ENCODE data around the gene NPR1. TPM values are rescaled to one million over a fixed set of nuclear protein-coding genes. Genes with fewer than 3 reads are reported as not detected.

The NPR1 gene
- total RNA-seq, 2 experiments from 2014 or later, result not detected

DNA sequence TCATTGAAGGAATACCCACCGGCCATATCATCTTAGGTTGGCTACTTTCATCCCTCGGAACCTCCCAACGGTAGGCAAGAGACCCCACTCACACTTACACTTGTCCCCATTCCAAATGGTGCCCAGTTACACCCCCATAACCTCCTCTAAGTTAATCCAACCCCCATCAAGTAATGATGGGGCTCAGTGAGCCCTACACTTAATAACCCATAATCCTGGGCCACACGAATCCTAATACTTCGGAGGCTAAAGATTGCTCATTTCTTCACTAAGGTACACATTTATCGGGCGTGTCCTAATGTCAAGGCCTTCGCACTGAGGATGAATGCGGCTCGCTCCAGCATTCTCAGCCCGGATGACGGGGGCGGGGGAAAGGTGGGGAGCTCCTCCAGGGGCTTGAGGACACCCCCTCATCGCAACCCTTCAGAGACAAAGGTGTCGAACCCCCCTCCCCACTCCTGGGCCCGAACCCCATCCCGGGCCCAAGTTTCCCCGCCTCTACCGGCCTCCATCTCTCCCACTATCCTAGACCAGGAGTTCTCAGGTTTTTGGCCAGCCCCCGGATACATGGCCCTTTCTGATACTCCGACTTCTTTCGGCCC lies 8.1 kb upstream of the NPR1 start:
- POLR2A ChIA-PET, result interaction anchor here (0.9 to 1.0 kb wide), 3 partner anchors 11 to 37 kb away, joined by 3 to 4 read pairs (median 3); partner anchors contain the start of genes CHTOP and SNAPIN
- CTCF ChIA-PET, result interaction anchor here (0.6 kb wide), 1 partner anchor 9 kb away, joined by 3 read pairs; no protein-coding TSS in a partner anchor

DNA sequence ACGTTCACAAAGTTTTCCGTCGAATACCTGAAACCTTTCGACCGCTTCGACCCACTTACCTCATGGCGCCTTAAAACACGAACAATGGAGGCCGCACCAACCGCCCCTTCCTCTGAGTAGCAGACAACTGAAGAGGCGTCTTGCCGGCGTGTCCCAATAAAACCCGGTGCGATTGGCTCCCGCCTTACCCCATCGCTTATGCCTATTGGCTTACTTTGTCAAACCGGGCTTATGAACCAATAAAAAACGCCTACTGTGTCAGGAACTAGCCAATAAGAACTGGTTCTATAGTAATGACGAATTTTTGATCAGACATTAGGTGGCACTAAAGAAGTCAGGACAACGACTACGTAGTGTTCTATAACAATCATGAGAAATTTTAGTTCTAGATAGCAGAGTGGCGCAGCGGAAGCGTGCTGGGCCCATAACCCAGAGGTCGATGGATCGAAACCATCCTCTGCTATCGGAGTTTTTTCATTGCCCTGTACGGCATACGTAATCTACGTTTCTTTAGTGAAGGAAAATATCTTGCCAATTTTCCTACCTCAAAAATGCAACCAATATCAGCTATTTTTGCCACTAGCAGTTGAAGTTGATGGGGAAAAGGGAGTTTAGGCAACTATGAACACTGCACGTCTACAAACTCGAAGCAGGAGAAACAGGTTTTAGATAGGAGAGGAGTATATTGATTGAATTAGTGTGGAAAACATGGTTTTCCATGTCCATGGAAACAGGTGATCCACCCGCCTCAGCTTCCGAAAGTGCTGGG lies 7.4 kb upstream of the NPR1 start, which contains the start of gene ILF2:
Gene ILF2, minus strand, starts transcription at position 135 of the 769 bp plus-strand sequence. Its CDS starts 71 bp downstream, at position 64.
- ChIA-PET POLR2A (interaction anchor here (1.0 to 1.4 kb wide), 3 partner anchors 12 to 37 kb away, joined by 3 to 6 read pairs (median 3); partner anchors contain the start of genes CHTOP and SNAPIN), CTCF (interaction anchor here (1.0 to 2.2 kb wide), 4 partner anchors 10 to 316 kb away, joined by 3 to 7 read pairs (median 5); partner anchors contain the start of gene CHTOP)

DNA sequence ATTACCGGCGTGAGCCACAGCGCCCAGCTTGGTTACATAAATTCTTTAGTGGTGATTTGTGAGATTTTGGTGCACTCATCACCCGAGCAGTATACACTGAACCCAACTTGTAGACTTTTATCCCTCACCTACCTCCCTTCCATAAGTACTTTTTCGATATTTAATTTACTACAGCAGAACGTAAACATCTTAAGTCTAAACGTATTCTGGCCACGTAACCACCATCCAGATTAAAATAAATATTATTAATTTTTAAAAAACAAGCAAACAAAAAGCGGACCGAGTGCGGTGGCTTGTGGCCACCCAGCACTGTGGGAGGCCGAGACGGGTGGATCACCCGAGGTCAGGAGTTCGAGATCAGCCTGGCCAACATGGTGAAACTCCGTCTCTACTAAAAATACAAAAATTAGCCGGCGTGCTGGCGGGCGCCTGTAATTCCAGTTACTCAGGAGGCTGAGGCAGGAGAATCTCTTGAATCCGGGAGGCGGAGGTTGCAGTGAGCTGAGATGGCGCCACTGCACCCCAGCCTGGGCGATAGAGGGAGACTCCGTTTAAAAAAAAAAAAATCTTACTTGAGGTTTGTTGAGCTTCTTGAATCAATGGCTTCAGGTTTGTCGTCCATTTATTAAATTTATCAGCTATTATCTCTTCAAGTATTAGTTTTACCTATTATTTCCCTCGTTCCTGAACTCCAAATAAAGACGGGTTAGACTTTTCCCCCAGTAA lies 6.7 kb upstream of the NPR1 start:
- POLR2A ChIA-PET, result interaction anchor here (0.7 to 1.4 kb wide), 3 partner anchors 31 to 322 kb away, joined by 3 to 6 read pairs (median 4); partner anchors contain the start of gene CHTOP
- CTCF ChIA-PET, result interaction anchor here (0.6 to 2.2 kb wide), 6 partner anchors 9 to 315 kb away, joined by 3 to 7 read pairs (median 4); partner anchors contain the start of gene CHTOP

DNA sequence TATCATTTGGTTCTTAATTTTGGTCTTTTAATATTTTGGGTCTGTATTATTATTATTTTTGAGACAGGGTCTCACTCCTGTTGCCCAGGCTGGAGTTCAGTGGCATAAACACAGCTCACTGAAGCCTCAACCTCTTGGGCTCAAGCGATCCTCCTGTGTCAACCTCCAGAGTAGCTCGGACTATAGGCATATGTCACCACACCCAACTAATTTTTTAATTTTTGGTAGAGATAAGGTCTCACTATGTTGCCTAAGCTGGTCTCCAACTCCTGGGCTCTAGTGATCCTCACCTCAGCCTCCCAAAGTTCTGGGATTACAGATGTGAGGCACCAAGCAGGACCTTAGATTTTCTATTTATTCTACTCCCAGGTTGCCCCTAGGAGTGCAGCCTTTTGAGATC lies 5.0 kb upstream of the NPR1 start:
- ChIA-PET CTCF (interaction anchor here (0.7 to 1.6 kb wide), 5 partner anchors 14 to 589 kb away, joined by 3 to 4 read pairs (median 3); no protein-coding TSS in a partner anchor), POLR2A (no interaction called here)

DNA sequence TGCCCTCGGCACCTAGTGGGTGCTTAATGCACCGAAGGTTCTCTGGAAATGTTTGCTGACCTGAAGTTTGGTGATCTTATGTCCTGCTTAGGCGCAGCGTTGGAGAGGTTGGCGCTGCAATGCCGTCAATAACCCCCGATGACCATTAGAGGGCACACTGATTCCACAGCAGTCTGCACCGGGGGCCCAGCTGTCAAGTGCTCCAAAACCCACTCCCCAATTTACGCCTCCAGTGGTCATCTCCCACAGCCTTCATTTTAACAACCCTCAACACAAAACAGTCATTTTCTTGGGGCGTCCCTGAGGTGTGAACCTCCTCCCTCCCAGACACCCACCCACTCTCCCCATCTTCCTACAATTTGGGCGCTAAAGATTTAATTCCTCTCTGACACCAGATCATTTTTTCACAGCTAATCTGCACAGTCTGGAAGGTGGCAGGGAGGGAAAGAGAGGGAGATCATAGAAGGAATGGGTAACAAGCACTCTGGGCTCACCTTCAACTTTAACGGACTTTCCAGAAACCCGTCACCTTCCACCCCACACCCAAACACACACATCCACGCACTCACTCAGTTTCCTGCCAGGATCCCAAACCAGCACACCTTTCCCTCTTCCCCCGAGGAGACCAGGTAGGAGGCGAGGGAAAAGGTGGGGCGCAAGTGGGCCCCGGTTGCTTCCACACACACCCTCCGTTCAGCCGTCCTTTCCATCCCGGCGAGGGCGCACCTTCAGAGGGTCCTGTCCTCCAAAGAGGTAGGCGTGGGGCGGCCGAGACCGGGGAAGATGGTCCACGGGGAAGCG lies 570 bp upstream of the NPR1 start:
- ChIA-PET POLR2A (interaction anchor here (0.6 kb wide), 1 partner anchor 49 kb away, joined by 10 read pairs; no protein-coding TSS in a partner anchor), CTCF (interaction anchor here (0.6 to 3.3 kb wide), 14 partner anchors 8 to 308 kb away, joined by 3 to 10 read pairs (median 4); partner anchors contain the start of genes CREB3L4, DENND4B and RAB13)

DNA sequence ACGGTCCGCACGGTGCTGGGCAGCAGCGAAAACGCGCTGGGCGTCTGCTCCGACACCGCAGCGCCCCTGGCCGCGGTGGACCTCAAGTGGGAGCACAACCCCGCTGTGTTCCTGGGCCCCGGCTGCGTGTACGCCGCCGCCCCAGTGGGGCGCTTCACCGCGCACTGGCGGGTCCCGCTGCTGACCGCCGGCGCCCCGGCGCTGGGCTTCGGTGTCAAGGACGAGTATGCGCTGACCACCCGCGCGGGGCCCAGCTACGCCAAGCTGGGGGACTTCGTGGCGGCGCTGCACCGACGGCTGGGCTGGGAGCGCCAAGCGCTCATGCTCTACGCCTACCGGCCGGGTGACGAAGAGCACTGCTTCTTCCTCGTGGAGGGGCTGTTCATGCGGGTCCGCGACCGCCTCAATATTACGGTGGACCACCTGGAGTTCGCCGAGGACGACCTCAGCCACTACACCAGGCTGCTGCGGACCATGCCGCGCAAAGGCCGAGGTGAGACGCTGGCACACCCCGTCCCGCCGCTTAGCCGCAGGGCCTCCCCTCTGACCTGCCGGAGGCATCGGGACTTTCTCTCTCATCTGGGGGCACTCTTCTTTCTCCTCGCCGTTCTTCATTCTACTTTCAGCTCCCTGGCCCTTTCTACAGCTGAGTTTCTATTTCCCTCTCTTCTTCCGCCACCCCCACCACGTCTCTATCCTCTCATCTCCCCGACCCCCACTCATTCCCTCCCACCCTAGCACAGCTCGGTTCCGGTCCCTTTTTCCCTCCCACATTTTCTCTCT lies 1.0 kb downstream of the NPR1 start:
- ChIA-PET CTCF (interaction anchor here (2.2 to 2.4 kb wide), 2 partner anchors 169 to 307 kb away, joined by 8 to 10 read pairs; partner anchors contain the start of gene RAB13), POLR2A (no interaction called here)

DNA sequence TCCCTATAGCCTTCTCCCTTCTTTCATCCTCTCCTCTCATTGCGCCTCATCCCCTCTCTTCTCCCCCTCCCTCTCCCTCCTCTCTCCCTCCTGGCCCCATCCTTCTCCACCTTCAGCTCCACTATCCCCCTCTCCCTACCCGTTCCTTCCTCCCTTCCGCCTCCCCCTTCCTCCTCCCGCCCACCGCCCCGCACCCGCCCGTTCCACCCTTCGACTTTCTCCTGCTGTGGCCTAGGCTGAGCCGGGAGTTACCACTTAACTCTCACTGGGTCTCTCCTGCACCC lies 1.6 kb downstream of the NPR1 start:
- ChIA-PET CTCF (no interaction called here), POLR2A (no interaction called here)

DNA sequence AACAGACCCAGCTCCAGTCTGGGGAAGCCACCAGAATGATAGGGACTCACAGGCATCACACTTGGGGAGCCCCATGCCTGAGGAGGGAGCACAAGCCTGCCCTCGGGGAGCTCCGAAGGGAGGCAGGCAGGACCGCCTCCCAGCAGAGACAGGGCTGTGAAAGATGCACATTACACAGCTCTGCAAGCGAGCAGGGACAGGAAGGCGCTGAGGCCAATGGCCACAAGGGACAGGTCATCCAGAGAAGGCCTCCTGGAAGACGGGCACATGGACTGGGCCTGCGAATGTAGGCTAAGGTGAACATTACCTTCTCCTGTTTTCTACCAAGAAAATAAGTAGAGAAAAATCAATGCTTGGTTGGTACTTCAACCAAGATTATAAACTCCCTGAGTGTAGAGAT lies 4.2 kb downstream of the NPR1 start:
- ChIA-PET CTCF (interaction anchor here (0.5 kb wide), 1 partner anchor 27 kb away, joined by 3 read pairs; no protein-coding TSS in a partner anchor), POLR2A (no interaction called here)

DNA sequence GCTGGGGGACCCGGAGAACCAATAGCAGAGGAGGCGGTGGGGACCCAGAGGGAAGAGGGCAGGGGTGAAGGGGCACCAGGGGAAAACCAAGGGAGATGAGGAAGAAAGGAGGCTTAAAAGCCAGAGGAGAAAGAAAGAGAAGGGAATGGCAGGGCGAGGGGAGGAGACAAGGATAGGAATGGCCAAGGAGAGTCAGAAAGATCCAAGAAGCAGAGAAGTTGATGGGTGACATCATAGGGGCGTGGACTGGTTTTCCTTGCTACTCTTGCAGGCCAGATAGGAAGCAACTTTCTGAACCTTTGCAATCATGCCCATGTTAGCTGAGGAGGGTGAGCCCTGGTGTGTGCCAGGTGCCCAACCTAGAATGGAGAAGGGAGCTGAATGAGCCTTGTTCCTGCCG lies 5.4 kb downstream of the NPR1 start:
- ChIA-PET CTCF (interaction anchor here (0.5 kb wide), 1 partner anchor 730 kb away, joined by 3 read pairs; no protein-coding TSS in a partner anchor), POLR2A (no interaction called here)

DNA sequence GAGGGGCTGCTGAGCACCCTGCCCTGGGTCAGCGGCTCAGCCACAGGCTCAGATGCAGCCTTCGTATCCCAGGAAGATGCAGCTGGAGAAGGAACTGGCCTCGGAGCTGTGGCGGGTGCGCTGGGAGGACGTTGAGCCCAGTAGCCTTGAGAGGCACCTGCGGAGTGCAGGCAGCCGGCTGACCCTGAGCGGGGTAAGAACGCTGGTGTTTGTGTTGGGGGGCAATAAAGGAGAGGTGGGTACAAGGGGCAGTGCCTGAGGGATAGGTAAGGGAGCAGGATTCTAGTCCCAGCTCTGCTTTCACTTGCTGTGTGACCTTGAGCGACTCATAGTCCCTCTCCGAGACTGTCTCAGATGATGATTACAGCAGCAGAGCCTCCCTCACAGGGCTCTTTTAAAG lies 6.4 kb downstream of the NPR1 start:
- ChIA-PET CTCF (no interaction called here), POLR2A (no interaction called here)

DNA sequence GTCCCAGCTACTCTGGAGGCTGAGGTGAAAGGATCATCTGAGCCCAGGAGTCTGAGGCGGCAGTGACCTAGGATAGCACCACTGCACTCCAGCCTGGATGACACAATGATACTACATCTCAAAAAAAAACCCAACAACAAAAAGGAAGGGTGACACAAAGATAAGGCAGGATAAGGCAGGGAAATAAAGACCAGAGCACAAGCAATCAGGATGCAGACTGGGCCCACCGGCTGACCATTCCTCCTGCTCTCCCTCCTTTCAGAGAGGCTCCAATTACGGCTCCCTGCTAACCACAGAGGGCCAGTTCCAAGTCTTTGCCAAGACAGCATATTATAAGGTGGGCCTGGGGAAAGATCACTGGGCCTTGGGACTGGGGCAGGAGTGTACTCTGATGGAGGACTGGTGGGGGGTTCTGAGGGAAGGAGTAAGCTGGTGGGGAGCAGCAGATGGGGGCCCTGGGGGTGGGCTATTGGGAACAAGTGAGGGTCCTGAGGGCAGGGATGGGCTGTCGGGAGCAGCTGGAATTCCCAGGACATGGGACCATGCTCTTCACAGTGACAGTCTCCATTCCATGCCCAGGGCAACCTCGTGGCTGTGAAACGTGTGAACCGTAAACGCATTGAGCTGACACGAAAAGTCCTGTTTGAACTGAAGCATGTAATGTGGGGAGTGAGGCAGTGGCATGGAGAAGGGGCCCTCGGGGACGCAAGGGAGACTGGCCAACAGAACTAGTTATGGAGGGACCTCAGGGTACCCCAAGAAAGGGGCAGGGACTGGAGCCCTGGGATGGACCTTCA lies 7.3 kb downstream of the NPR1 start:
- CTCF ChIA-PET, result interaction anchor here (1.2 kb wide), 1 partner anchor 8 kb away, joined by 4 read pairs; no protein-coding TSS in a partner anchor
- POLR2A ChIA-PET, result no interaction called here

DNA sequence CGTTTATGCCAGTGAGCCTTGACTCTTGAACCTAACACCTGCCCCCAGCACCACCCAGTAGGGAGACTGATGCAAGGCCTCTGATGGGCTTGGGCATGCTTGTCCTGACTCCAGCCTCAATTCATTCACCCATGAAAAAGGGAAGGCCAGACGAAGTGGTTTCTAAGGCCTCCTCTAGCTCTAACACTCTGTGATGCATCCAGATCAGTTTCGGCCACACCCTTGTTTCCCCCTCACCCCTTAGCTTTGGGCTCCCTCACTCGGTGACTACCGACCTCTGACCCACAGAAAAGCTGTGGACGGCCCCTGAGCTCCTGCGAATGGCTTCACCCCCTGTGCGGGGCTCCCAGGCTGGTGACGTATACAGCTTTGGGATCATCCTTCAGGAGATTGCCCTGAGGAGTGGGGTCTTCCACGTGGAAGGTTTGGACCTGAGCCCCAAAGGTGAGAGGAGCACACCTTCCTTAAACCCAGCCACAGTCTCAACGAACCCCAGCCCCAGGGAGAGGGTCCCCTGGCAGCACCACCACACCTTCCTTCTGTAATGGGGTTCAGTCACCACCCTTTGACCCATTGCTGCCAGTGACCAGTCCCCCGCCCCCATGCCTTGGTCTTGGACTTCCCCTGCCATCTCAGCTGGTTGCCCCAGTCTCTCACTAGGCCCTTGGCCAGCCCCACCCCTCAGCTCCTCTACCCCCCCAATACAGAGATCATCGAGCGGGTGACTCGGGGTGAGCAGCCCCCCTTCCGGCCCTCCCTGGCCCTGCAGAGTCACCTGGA lies 9.0 kb downstream of the NPR1 start:
- ChIA-PET CTCF (interaction anchor here (0.5 kb wide), 1 partner anchor 14 kb away, joined by 4 read pairs; no protein-coding TSS in a partner anchor), POLR2A (no interaction called here)

DNA sequence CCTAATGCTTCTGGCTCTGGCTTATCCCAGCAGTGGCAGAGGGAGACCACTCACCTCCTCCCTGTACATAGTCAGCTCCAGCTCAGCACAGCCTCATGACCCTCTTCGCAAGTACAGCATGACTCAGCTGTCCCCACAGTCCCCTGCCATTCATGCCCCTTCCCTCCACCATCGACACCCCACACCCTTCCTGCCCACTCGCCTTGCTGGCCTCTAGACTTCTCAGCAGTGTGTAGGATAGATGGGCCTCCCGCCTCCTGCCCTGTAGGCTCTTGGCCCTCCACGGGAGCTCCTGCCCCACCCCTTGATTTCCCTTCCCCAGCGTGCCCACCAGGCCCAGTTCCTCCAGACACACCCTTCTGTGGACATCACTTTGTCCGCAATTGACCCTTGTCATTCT lies 9.8 kb downstream of the NPR1 start:
- ChIA-PET POLR2A (no interaction called here), CTCF (interaction anchor here (0.6 kb wide), 1 partner anchor 228 kb away, joined by 4 read pairs; no protein-coding TSS in a partner anchor)

DNA sequence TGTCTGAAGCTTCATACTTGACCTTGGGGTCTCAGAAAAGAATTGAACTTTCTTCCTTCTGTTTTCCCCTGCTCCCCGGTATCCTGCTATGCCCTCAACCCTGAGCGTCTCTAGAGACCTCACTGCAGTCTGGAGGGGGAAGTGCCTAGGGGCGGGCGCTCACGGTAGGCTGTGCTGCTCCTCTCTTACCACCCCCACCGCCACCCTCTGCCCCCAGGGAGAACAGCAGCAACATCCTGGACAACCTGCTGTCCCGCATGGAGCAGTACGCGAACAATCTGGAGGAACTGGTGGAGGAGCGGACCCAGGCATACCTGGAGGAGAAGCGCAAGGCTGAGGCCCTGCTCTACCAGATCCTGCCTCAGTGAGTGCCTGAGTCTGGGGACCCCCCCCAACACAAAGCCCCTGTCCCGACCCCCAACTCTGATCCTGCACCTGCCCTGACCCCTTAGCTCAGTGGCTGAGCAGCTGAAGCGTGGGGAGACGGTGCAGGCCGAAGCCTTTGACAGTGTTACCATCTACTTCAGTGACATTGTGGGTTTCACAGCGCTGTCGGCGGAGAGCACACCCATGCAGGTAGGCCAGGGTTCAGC lies 10.3 kb downstream of the NPR1 start:
- ChIA-PET POLR2A (no interaction called here), CTCF (interaction anchor here (0.6 kb wide), 1 partner anchor 227 kb away, joined by 4 read pairs; no protein-coding TSS in a partner anchor)

DNA sequence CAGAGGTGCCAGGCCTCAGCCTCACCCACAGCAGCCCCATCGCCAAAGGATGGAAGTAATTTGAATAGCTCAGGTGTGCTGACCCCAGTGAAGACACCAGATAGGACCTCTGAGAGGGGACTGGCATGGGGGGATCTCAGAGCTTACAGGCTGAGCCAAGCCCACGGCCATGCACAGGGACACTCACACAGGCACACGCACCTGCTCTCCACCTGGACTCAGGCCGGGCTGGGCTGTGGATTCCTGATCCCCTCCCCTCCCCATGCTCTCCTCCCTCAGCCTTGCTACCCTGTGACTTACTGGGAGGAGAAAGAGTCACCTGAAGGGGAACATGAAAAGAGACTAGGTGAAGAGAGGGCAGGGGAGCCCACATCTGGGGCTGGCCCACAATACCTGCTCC lies 15.0 kb downstream of the NPR1 start:
- ChIA-PET CTCF (interaction anchor here (0.6 kb wide), 1 partner anchor 28 kb away, joined by 4 read pairs; no protein-coding TSS in a partner anchor), POLR2A (no interaction called here)

DNA sequence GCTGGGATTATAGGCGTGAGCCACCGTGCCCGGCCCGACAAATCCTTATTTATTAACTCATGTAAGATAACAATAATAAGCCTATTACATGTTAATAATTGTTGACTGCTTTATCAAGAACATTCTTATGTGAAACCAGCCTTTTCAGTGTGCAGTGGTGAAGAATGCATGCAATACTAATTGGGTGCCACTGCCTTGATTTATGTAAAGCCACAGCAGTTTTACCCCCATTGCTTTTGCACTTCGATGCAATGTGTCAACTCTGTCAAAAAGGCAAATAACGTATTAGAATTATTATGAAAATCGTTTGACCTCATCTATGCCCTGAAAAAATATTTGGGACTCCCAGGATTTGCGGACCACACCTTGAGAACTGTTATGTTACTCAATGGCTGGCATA lies 18.3 kb downstream of the NPR1 start:
- CTCF ChIA-PET, result no interaction called here
- POLR2A ChIA-PET, result no interaction called here

All from activated CD8-positive, alpha-beta memory T cell treated with anti-CD3 and anti-CD28 coated beads for 36 hours (primary cell).